Left cardiac atrium (tissue), 4 donors: ENCODE measurements around the gene MMS22L. TPM values are rescaled to one million over a fixed set of nuclear protein-coding genes. Genes with fewer than 3 reads are reported as not detected.

Experiments
- ATAC-seq, 2 donors: fragments of 200-7000 bp; cut with Tn5 transposase; one replicate each; pipeline ENCODE4 v1.9.1; 2020; ENCODE audit warnings: mild to moderate bottlenecking in 2 of 2, moderate library complexity in 2 of 2
- DNase-seq: peaks from one replicate; pipeline ENCODE4 v3.0.0-alpha.2; 2020
- intact Hi-C, 2 donors: fragments of 100-400 bp; cut with DNase I; formaldehyde crosslinking; loops; one replicate each; pipeline versions ENCODE4 v1.14.1 to v1.15.1; 2022 to 2023
- total RNA-seq, 2 donors: library from RNA; stranded (reverse); fragmentation: NEBNext Ultra II Directional; extraction: Animal tissue kit (Norgen Biotek cat#: 25700); gene quantifications; one replicate each; pipeline ENCODE4 v1.2.1, GENCODE V29; 2021
- donor health status: DM: no; HTN: yes; CAD: no.
- donor health status: DM: no; HTN: yes; CAD: no; lungs with severe emphysema.
- donor health status: DM: yes; HTN: yes; CAD: no.
- donor health status: Dilated cardiomyopathy.

MMS22L gene
- total RNA-seq, 2 donors from 2014 or later, result 4.0 to 5.1 TPM

DNA sequence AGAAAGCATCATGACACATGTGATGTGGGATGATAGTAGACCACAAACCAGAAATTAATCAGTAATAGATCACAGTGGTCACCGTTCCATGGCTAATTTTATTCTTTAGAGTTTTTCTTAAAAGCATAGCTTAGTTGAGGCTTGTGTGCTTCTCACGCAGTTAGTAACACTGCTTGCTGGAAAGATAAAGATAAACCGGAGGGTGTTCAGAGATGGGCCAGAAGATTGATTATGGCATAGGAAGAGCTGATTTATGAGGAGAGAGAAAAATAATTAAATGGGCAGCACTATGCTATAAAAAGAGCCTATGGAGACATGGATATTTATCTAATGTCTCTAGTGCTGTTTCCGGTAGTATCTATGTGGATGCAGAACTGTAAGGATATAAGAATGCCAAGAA, 173.6 kb downstream of the MMS22L start:
- ATAC-seq (no peak), DNase-seq (no peak)
- intact Hi-C loops, result no loop called here

DNA sequence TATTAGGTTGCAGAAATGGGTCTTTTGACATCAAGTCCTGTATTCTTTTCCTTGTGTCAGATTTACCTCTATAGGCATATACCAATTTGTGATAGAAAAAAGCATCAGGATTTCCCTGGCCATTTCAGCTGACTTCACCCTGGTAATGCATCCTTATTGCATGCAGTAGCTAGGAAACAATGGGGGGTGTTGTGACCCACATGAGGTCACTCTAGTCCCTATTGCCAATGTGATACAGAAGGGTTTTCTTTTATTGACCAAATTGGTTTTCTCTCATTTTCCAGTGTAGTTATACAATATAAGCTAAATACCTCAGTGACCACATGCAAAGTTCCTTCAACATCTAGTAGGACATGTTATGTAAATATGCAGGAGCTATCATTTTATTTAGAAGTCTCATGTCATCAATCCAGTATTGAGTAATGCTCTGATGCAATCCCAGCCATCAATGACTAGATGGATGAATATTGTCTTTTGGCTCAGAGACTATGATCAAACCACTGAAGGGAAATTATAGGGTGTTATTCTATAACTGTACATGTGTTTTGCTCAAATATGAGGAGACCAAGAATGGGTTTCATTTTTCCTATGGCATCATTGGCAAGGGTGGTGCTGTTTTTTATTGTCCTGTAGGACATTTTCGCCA, 180.7 kb downstream of the MMS22L start:
- no peak for ATAC-seq
- no peak for DNase-seq
- intact Hi-C loops, result no loop called here

DNA sequence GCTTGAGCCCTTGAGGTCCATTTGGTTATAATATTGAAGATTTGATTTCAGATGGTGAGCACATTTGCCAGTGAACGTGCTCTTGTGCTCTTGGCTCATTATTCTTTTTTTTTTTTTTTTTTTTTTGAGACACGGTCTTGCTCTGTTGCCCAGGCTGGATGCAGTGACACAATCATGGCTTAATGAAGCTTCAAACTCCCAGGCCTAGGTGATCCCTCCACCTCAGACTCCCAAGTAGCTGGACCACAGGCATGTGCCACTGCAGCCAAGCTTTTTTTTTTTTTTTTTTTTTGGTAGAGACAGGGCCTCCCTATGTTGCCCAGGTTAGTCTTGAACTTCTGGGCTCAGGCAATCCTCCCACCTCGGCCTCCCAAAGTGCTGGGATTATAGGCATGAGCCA, 182.3 kb downstream of the MMS22L start:
- DNase-seq (no peak), ATAC-seq (no peak)
- intact Hi-C loops, result no loop called here

DNA sequence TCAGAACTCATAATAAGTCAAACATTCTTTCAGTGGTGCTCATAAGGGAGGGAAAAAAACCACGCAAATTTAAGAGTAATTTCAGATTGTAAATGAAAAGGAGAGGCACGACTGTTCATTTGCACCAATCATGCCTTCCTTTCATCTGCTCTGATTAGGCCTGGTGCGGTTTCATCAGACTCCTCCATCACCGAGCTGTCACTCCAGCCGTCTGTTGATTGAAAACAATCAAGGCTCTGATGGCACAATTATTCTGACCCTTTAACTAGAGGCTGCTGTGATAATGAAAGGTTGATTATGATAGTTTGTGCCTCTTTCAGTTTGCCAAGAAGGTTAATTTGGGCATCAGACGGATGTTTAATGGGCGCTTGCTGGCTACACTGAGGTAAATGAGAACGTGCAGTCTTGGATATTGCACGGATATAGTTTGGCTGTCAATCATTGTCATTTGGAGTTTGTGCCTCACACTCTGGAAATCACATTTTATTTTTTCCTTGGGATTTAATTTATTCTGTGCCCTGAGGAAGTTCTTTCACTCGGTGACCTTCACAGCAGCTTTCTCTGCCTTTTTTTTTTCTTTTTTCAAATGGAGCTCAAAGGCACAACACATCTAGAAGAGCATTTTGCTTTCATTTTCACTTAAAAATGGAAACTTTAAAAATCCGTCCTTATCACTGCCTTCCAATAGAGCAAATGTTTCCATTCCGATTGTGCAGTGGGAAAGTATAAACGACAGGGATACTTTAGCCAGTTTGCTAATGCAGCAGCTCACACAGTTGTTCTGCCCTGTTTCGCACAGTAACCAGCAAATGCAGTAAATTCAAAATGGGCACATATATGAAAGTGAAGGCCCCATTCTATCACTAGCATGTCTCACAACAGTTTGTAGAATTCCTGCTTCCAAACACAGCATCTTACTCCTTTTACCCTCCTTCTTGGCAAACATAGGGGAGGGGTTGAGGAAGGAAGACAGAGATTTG, 185.7 kb downstream of the MMS22L start:
- intact Hi-C loops, result no loop called here
- ATAC-seq, result peak in 1 of 2 donors; percentile 38

DNA sequence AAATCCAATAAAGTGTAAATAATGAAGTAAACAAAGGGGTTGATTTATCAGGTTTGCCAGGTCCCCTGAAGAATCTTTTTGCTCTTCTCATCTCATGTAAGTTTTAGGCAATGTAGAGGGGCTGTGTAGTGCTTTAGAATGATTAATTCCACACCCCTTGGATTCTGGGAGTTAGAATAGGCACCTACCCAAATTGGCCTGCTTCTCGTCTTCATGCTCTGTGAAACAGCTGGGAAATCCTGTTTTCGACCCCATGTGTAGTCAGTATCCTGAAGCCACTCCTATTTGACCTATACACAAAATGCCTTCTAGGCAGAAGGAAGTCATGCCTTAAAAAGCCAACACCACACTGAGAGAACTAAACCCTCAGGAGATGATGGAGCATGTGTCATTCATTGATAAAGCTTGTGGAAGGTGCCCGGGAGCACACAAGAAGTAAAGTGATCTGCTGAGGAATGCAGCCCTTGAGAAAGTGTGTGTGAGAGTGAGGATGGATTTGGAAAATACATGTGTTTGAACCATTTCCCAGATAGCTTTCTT, 187.6 kb downstream of the MMS22L start:
- intact Hi-C loops, result no loop called here
- ATAC-seq (no peak), DNase-seq (no peak)

More for the DNA sequence above, 185.7 kb downstream of the MMS22L start:
- no peak for DNase-seq

DNA sequence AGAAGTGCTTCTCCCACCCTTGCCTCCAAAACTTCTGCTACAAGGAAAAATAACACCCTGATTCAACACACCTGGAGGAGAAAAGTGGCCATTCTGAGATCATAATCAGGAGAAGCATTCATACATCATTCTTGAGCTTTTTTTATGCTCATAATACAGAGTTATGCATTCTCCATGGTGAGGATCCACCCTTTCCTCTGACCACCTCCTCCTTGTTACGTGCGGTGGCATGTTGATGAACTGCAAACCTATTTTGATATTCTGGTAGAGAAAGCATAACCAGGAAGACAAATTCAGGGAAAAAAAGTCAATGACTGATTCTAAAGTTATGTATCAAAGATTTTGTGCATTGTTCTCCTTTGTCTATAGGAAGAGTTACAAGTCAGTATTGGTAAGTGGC, 188.6 kb downstream of the MMS22L start:
- intact Hi-C loops, result no loop called here
- no peak for DNase-seq
- ATAC-seq, result no peak

DNA sequence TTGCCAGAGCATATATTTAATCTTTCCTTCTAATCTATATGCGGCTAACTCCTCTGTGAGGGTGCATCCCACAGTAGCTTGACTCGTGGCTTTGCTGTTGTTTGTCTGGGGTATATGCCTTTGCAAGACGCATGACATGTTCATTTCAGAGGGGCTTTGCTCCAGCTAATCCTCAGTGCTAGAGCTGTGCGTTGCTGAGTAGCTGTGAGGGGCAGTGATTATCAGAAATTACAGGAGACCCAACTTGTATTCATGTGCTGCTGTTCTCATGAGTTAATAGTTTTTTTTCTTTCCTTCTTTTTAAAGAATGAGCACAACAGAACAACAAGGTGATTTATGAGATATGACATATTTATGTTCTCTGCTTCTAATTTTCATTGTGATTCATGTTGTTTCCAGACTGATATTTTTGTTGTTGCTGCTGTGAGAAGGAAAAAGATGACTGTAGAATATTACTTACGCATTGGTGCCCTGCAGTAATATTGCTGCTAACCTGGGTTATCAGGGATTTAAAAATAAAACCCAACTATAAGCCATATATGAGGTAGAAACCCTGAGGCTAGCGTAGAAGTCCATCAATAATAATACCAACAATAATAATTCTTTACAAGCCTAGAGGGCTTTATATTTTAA, 190.2 kb downstream of the MMS22L start:
- intact Hi-C loops, result no loop called here
- ATAC-seq (no peak), DNase-seq (no peak)
